Myocyte (in vitro differentiated cells): ENCODE results near the gene DPP10. TPM values are rescaled to one million over a fixed set of nuclear protein-coding genes. Genes with fewer than 3 reads are reported as not detected.

Source experiments
- DNase-seq: peaks from one replicate; pipeline ENCODE4 v3.0.0-alpha.2; 2012; ENCODE audit warnings: low read depth
- total RNA-seq: library from RNA; depleted of rRNA; stranded (reverse); fragments of >200 nt; gene quantifications from 2 replicates; pipeline ENCODE4 v1.2.3, GENCODE V29; 2014

DPP10 gene
- total RNA-seq, 1 donor from 2014 or later, result not detected

DNA sequence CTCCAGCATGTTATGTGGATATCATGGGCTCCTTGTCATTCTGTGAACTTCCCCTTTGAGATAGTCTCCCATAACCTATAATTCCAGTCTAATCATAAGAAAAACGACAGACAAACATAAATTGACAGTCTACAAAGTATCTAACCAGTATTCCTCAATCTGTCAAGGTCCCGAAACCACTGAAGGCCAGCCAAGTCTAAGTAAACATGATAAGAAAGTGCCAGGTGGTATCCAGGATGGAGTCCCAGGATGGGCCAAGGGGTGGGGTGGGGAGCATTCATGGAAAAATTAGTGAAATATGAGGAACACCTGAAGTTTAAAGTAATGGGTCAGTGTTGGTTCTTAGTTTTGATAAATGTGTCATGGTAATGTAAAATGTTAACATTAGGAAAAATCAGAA is 355.5 kb downstream of the DPP10 start:
- DNase-seq, result no peak

DNA sequence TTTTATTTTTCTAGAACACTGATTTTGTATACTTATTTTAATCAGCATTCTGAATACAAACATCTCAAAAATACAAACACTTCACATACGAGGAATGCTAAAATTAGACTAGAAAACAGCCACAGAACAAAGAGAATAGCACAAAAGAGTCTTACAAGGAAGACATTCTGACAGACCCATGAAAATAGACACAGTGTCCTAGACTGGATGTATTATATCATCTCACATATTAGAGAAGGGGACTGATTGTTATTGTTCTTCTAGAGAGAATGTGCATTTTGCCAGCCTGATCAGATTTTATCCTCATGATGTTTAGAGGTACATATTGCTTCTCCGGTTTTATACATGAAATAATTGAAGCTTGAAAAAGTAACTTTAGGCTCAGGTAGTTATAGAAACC is 357.9 kb downstream of the DPP10 start:
- no peak for DNase-seq

DNA sequence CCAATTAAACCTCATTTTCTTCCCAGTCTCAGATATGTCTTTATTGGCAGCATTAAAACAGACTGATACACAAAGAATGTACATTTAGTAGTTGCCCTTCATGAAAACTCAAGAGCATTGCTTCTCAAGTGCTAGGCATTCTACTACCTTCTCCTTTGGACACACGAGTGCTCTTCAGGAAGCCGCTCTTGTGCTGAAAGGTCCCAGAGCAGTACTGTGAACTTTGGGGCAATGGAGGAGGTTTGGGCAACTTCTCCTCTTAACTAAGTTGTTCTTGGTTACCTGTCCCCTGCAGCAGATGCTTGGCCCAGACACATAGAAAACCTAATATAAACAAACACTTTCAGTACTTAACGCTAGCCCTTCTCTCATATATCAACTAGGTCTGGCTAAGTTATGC is 362.8 kb downstream of the DPP10 start:
- no peak for DNase-seq

DNA sequence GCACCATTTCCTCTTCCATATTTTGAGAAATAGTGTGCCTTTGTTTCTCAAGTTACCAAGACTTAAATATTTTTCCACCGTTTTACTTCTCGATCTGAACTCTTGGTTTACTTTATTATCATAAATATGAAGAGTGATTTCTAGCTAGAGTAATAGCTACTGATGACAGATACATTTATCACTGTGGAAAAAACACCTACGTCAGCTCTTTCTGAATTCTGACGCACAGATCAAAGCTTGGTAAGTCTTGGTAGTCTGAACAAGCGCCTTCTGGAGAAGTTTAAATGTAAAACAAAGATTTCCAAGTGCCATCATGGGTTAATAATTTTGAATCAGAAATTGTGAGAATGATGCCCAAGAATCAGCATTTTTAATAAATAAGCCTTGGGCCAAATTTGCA is 367.7 kb downstream of the DPP10 start:
- no peak for DNase-seq

DNA sequence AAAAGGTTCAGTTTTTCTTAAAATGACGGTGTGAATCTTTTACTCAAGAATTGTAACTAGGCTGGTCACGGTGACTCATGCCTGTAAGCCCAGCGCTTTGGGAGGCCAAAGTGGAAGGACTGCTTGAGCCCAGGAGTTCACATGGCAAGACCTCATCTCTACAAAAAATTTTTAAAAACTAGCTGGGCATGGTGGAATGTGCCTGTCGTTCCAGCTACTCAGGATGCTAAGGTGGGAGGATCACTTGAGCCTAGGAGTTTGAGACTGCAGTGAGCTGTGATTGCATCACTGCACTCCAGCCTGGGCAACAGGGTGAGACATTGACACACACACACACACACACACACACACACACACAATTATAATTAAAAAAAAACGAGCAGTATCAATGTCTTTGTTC is 369.8 kb downstream of the DPP10 start:
- DNase-seq, result no peak

DNA sequence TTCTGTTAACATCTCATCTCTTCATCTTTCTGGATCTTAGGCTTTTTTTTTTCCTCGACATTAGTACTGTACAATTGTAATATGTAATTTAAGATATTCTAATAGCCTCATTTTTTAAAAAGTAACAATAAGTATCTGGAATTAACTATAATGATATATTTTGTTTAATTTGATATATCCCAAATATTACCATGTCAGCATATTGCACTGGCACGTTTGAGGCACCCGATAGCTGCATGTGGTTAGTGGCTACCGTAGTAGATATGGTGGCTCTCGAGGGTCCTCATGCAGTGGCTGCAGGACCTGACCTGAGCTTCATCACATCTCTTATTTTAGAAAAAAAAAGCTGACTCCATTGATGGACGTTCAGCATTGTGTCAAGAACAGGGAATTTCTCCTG is 371.9 kb downstream of the DPP10 start:
- DNase-seq, result no peak

DNA sequence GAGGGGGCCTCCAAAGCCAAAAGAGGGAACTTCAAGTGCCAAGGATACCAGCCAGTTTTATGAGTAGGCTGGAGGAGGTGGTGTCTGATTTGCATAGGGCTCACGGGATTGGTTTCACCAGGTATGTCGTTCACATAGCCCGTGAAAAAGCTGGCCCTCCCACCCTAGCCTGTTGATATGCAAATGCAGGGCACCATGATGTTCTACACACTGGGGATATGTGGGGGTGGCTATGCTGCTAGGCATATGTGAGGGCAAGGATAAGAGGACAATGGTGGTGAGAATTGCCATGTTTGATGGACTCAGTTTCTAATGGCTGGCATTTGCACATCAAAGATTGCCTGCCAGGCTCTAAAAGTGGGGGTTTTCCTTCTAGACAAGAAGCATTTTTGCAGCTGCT is 378.6 kb downstream of the DPP10 start:
- DNase-seq, result no peak

DNA sequence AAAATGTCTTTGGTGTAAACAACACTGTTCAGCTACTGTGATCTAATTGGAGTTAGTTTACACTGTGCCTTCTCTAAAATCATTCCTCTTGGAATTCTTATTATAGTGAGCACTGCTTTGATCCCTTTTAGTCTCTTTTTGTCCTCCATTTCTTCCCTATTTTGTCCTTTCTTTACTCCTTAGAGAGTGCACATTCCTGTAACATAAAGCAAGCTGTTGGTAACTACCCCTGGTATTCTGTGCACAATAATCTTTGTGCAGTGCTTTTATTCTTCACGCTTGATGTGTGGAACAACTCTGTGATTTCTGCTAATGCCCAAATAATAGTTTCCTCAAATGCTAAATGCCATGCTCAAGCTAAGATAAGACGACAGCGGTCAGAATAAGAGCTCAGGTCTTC is 401.5 kb downstream of the DPP10 start:
- DNase-seq, result no peak

DNA sequence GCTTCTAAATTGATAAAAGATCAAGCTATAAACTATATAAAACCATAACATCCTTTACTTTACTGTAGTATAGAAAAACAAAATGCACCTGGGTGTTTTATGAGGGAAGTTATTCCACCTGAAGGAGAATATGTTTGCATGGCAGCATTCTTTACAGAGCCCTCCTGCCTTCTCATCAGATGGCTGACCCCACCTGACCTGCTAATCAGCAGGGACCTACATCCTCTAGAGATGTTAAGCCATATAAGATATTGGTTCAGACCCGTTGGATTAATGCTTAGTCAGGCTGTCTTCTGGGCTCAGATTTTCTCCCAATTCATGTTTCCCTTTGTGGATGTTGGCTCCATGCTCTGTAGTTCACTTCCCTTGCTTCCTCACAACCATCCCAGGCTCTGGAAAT is 414.8 kb downstream of the DPP10 start:
- DNase-seq, result no peak

DNA sequence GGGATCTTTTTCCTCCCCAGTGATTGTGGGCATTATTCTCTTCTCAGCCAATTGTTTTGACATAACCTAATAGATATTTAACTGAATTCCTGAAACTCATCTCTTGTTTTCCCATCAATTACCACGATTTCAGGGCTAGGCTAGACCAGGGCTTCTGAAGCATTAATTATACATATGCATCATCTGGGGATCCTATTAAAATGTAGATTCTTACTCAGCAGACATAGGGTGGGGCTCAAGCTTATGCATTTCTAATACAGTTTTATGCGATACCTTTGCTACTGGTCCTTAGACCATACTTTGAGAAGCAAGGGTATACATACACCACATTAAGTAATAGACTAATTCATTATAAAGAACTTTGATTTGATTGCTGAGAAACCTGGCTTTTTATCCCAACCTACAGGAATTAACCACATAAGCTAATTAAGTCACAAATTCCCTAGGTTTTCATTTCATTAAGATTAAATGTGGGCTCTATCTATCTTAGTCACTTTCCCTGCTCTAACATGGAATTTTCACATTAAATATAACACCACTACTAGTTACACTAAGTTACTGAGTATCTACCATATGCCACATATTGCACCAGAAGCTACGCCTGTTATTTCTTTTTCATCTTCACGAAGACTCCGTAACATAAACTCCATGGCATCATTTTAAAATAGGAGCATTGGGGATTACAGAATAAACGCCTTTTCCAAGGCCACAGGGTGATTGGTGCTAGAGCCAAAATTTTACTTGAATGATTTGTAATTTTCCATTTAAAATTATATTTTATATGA is 417.5 kb downstream of the DPP10 start:
- no peak for DNase-seq

DNA sequence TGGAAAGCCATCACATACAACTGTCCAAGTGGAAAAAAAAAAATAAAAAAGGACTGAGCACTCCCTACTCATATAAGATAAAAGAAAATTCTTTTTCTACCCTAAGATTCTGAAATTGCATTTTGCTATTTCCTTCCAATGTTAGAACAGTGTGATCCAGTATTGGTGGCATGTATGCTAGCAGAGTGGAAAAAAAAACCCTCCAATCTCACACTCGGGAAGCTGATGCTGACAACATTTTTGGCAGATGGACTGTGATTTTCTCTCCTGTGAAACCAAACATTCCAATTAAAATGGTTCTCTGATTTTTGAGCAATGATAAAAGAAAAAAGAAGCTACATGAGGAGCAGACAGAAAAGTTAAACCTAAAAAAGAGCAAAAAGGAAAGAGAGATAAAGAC is 419.8 kb downstream of the DPP10 start:
- DNase-seq, result no peak

DNA sequence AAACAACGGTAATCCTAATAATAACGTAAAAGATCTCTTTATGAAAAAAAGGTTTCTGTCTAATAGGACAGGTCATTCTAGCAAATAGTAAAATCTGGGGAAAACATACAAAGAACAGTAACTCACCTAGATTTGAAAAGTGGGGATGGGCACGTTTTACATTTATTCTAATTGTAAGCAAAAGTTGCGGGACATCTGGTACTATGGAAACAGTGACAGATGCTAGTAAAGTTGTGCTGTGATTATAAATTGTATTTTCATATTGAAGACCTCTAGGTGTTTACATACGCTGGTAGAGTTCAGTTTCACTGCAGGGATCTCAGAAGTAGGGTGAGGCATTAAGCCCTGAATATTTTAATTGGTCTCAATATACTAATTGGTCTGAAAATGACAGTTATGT is 422.5 kb downstream of the DPP10 start:
- no peak for DNase-seq

DNA sequence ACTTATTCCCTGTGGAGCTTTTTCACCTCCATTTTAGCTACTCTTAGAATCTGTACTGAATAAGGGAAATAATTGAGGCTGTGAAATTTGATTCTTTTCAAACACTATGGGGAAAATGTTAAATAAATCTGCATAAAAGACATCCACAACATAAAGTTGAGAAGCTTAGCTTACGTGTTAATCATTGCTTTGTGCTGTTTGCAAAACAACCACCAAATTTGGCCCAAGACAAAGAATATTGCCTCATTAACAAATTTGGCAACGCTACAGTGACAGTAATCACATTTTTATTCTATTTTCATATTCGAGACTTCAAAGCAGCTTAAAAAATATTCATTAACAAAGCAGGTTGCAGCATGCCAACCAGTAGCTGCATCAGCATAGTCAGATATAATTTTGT is 437.6 kb downstream of the DPP10 start:
- DNase-seq, result no peak

DNA sequence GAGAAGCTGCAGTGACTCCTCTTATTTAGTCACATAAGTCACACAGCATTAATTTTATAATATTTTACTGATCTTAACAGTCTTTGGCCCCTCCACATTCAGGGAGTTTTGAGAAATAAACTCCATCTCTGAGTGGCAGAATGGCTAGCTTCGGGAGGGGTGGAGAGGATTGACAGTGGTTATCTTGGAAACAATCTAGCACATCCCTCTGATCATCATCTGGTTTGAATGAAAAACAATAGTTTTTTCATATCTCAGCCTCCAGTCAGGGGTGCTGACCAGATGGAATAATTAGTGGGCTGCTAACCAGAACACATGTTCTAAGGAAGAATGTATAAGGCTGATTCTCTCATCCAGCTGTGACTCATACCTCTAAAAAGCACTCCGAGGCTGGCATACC is 477.5 kb downstream of the DPP10 start:
- DNase-seq, result no peak

DNA sequence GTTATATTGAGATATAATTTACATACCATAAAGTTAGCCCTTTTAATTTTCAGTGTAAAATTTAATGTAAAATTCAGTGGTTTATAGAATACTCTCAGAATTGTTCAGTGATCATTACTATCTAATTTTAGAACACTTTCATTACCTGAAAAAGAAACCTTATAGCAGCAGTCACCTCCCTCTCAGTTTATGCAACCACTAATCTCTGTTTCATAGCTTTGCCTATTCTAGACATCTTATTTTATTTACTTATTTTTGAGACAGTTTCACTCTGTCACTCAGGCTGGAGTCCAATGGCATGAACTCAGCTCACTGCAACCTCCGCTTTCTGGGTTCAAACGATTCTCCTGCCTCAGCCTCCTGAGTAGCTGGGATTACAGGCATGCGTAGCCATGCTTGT is 479.6 kb downstream of the DPP10 start:
- DNase-seq, result no peak

DNA sequence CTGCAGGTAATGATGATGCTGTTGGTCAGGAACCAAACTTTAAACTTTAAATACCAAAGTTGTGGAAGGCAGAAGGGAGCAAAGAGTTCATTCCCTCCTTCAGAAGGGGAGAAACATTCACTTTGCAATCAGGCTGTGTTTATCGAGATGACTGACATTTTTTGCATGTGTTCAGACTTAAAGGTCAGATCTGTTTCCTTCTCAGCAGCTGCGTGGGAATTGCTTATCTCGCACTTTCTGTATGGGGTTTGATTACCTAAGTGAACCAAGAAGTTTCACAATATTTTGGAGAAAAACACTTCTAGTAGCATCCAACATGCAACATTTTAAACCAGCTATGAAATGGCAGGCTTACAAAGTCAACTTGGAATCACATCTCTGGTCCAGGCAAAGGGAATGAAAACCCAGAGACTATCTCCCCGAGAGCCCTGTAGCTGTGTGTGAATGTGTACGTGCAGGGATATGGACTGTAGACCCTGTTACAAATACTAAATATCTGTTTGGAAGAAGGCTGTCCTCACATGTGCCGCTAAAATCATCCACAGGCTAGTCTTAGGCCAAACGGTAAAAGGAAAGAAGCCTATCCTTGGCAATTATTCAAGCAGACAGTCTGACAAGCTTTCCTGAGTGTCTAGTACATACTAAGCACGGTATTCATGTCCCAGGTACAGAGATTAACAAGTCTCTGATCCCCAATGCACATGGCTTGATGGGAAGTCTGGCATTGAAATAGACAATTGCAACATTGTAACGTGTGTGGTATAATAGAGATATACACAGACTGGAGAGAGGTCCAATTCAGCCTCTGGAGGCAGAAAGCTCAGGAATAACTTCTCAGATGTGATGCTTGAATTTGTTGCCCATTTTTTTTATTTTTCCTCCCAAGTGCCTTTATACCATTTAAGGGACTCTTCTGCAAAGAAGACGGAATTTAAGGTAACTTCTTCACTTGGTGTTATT is 483.1 kb downstream of the DPP10 start:
- no peak for DNase-seq

DNA sequence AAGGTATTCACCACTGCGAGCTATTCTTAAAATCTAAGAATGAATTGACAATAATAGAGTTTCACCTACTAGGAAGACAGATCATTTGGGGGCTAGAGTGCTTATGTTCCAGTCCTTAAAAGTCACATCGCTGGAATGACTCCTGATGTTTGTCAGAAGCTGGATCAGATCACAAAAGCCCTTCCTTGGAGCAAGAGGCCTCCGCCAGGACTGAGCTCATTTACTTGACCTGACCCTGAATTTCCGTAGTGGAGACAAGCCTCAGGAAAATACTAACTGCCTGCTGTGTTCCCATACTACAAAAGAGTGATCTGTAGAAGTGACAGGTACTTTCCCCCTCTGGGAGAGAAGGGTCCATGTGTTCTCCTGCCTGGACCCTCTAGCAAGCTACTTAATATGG is 483.9 kb downstream of the DPP10 start:
- no peak for DNase-seq

DNA sequence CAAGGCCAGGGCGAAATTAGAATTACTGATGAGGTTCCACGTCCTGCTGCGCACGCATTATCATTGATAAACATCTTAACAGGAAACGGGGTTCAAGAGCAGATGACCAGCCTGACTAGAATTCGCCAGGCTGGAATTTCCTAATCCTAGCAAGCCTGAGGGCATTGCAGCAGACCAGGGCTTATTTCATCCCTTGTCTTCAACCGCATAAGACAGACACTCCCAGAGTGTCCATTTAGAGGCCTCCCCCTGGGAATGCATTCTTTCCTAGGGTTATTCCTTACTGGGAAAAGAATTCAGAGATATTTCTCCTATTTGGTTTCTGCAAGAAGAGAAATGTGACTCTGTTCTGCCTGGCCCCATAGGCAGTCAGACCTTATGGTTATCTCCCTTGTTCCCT is 486.8 kb downstream of the DPP10 start:
- DNase-seq, result no peak

DNA sequence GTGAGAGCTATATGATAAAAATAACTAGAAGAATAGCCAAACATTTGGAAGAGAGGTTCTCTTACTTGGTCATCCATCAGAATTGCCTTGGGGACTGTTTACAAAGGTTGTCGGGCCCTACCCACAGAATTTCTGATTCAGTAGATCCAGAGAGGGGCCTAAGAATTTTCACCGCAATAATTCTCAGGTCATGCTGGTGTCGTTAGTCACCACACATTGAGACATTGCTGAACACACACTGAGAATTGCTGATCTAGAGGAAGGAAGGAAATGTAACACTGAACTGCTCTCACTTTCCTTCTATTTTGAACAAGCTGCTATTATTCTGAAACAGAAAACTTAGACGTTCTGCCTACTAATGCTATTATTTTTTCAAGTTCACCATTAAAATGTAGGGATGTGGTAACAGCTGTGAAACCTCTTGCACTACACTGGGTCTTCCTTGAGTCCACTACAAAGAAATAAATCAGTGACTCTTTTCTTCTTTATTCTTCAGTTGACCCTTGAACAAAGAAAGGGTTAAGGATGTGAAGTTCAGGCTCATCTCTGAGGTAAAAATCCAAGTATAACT is 491.3 kb downstream of the DPP10 start:
- no peak for DNase-seq

DNA sequence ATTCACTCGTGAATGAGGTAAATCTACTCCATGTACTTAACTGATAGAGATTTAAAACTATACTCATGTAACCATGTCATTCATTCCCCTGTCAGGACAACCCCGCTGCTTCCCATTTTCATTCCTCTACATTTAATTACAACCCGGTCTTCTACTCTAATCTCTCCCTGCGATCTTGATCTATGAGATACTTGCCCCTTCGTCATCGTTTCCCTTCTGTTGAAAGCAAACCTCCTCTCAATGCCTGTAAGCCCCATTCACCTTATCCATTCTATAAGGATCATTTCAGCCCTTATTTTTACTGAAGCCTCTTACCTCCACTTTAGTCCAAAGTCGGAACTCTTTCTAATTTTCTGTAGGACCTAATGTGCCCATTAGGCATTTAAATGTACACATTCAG is 492.6 kb downstream of the DPP10 start:
- DNase-seq, result no peak

DNA sequence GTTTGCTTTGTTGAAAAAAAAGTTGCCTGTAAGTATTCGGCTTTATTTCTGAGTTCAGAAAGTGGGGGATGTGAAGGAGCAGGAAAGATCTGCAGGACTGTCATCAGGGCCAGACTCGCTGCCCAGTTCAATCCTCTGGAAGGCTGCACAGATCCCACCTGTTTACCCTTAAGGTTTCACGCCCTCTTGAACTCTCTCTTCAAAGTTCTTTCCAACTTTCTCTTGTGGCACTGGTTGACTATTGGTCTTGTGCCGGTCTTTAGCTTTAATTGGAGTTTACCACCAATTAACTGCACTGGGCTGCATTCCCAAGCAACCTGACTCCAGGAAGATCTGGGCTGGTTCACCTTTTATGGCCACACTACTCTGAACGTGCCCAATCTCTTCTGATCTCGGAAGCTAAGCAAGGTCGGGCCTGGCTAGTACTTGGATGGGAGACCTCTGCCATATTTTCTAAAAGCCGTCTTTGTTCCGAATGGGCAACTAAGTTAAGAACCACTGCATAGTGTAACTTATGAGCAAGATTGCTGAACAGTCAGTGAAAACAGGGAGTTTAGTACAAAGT is 495.0 kb downstream of the DPP10 start:
- no peak for DNase-seq
